ENCODE data around the gene PPME1. TPM values are rescaled to one million over a fixed set of nuclear protein-coding genes. Genes with fewer than 3 reads are reported as not detected.

The PPME1 gene
- total and polyA plus RNA-seq, 2 of the 4 experiments (the other 2 are of a cell fraction): 42.3 to 89.5 TPM

DNA sequence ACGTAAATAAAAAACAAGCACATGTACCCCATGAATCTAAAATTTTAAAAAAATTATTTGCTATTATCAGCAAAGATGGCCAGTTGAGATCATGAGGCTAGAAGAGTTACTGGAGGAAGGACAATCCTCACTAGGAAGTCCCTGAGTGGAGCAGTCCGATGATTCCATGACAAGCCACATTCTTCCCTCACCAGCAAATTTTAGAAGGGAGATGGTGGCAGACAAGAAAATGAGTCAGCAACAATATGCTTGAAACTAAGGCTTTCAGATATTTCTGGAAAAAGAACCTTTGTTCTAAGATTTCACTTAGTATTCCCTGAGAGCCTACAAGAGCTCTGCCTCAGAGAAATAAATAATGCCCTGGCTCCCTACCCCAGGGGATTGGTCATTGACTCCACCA lies 105.5 kb downstream of the PPME1 start:
- POLR2A ChIA-PET (ENCODE audit: unreplicated experiment): interaction anchor here (0.6 kb wide), 1 partner anchor 819 kb away, joined by 3 read pairs; no protein-coding TSS in a partner anchor

More for the DNA sequence above, 105.5 kb downstream of the PPME1 start:
- H3K79me1 ChIP-seq (ENCODE audit: low read depth in 1 of 2, low read length in 2 of 2): peaks cover 0 to 7% of the 10 kb centered on the region in 2 experiments; a peak in 1 of 4 replicates
- H3K9me1 ChIP-seq (ENCODE audit: insufficient read depth, low read length): peaks cover 24% of the 10 kb centered on the region
- no peaks in the 10 kb centered on the region for H3K9me3 ChIP-seq (ENCODE audit: control insufficient read depth, insufficient read depth, low read length)
- peak overlapping the region; percentile 96 for H3K4ac ChIP-seq (ENCODE audit: low read depth, low read length)
- H3K27me3 ChIP-seq (ENCODE audit: control insufficient read depth, insufficient read depth, low read length): no peaks in the 10 kb centered on the region
- peaks cover 10% of the 10 kb centered on the region for H3K36me3 ChIP-seq (ENCODE audit: control insufficient read depth, insufficient read depth, low read length)
- H3K4me3 ChIP-seq (ENCODE audit: insufficient read depth, low read depth, low read length): no peak overlapping the region
- CTCF ChIA-PET: no interaction called here
- peak overlapping the region; percentile 62; the same call in 1 of the 2 replicates for H3K23ac ChIP-seq (ENCODE audit: low read depth, low read length)
- TF ChIP-seq FOS (IDR thresholded peaks at IDR 0.05; ENCODE audit: low read depth, low read length): 0 out of 2 replicates have a peak, but pooled peaks have one; percentile 15
- TF ChIP-seq MAZ (IDR thresholded peaks at IDR 0.05; ENCODE audit: borderline replicate concordance, low read depth, low read length): no peak
- TF ChIP-seq MAFK (IDR thresholded peaks at IDR 0.05; ENCODE audit: low read depth, low read length): peak; percentile 71
- peak; percentile 52; the same call in 1 of the 2 replicates for TF ChIP-seq NFE2L2 (IDR thresholded peaks at IDR 0.05; ENCODE audit: low read depth, low read length)
- H3K14ac ChIP-seq (replicated peaks; ENCODE audit: low read depth, low read length): peak overlapping the region; percentile 62
- peak overlapping the region; percentile 99 for H2BK20ac ChIP-seq (ENCODE audit: low read depth, low read length)
- H2BK5ac ChIP-seq (ENCODE audit: low read depth, low read length, poor library complexity, severe bottlenecking): peak overlapping the region; percentile 95
- peak overlapping the region; percentile 54 for H3K27ac ChIP-seq (ENCODE audit: insufficient read depth, low read length)
- WGBS, 2 experiments (ENCODE audit: extremely low coverage in 2 of 2, insufficient read length in 1 of 2): no CpG with 5 or more reads among the region's 2 CpGs
- ATAC-seq (ENCODE audit: low read depth) (peak; percentile 13; the same call in 1 of the 2 replicates), DNase-seq (peak; percentile 76)
- H4K20me1 ChIP-seq (ENCODE audit: insufficient read depth, low read length): no peaks in the 10 kb centered on the region
- in situ Hi-C loops (cut with MboI; ENCODE audit: low sequenced_read_pairs): no loop called here
- peak overlapping the region; percentile 98 for H2BK120ac ChIP-seq (ENCODE audit: low read depth, low read length)
- no peak overlapping the region for H2AK9ac ChIP-seq (replicated peaks; ENCODE audit: low read depth, low read length, poor library complexity)
- peak overlapping the region; percentile 93; the same call in 2 of the 3 replicates for H2BK15ac ChIP-seq (ENCODE audit: low read depth, low read length)
- H3K56ac ChIP-seq (ENCODE audit: extremely low read depth, insufficient read depth, low read length): no peak overlapping the region
- H4K91ac ChIP-seq (ENCODE audit: insufficient read depth, low read depth, low read length): peak overlapping the region; percentile 71
- peak overlapping the region; percentile 99 for H4K5ac ChIP-seq (ENCODE audit: low read depth, low read length)
- dilution Hi-C loops (cut with HindIII; ENCODE audit: low sequenced_read_pairs, unreplicated experiment): no loop called here
- no TSS peak for BruUV-seq (replicated peaks)
- peak overlapping the region; percentile 64 to 81 for H4K8ac ChIP-seq (ENCODE audit: low read depth in 2 of 2, low read length in 2 of 2)
- peak overlapping the region; percentile 98 for H3K18ac ChIP-seq (ENCODE audit: low read depth, low read length)
- intact Hi-C loops (cut with micrococcal nuclease): loop anchor here (5.0 kb wide), 1 partner anchor 41 kb away; no protein-coding TSS in a partner anchor
- no peak overlapping the region for H3K9ac ChIP-seq (ENCODE audit: low read depth, low read length)
- H3K4me1 ChIP-seq (ENCODE audit: control insufficient read depth, insufficient read depth, low read length): peaks cover 23% of the 10 kb centered on the region
- no peak overlapping the region for H3K4me2 ChIP-seq (ENCODE audit: low read depth, low read length)
- H2AK5ac ChIP-seq (ENCODE audit: low read depth, low read length): peak overlapping the region; percentile 72
- no peak overlapping the region for H2AFZ ChIP-seq (replicated peaks; ENCODE audit: low read length, poor library complexity)
